ENCODE results near the gene TMPRSS11D. TPM values are rescaled to one million over a fixed set of nuclear protein-coding genes. Genes with fewer than 3 reads are reported as not detected.

TMPRSS11D gene
- total and polyA plus RNA-seq, 2 donors (not counting 3 experiments of a cell fraction or from before 2014, with no cell fraction given) = 0.03 TPM; not detected in 1

- Histone ChIP-seq H3K9me1 (replicated peaks; ENCODE audit: control insufficient read depth, extremely low read depth, insufficient read depth, low read length) (no peaks in the 10 kb centered on the region), H3K36me3 (ENCODE audit: control insufficient read depth in 2 of 2, extremely low read depth in 1 of 2, insufficient read depth in 2 of 2, low read length in 2 of 2) (no peaks in the 10 kb centered on the region), H4K20me1 (replicated peaks; ENCODE audit: control insufficient read depth, extremely low read depth, insufficient read depth, low read length) (no peaks in the 10 kb centered on the region), H3K9ac (replicated peaks; ENCODE audit: extremely low read depth, insufficient read depth, low read length) (no peak overlapping the region), H3K79me2 (ENCODE audit: control insufficient read depth, insufficient read depth, low read length) (no peaks in the 10 kb centered on the region), H2AFZ (ENCODE audit: low read depth, low read length) (no peak overlapping the region), H3K4me2 (ENCODE audit: insufficient read depth, low read length) (no peak overlapping the region), H3K27me3 (ENCODE audit: control insufficient read depth in 2 of 2, insufficient read depth in 2 of 2, low read length in 2 of 2) (no peaks in the 10 kb centered on the region), H3K4me1 (ENCODE audit: control insufficient read depth, extremely low read depth, insufficient read depth, low read length) (no peaks in the 10 kb centered on the region), H3K27ac (ENCODE audit: insufficient read depth, low read depth, low read length) (no peak overlapping the region), H3K4me3 (replicated peaks in 1 of 3; ENCODE audit: insufficient read depth in 1 of 3, low read depth in 1 of 3, low read length in 3 of 3) (no peak overlapping the region), H3K9me3 (replicated peaks; ENCODE audit: control insufficient read depth, insufficient read depth, low read length) (no peaks in the 10 kb centered on the region)
- BruUV-seq (replicated peaks) = no TSS peak
- no peak for DNase-seq (ENCODE audit: low read depth, low spot score)
- intact Hi-C loops (cut with micrococcal nuclease) (loop anchor here (5.0 kb wide), 1 partner anchor 112 kb away; no protein-coding TSS in a partner anchor), dilution Hi-C loops (cut with MboI; ENCODE audit: extremely low pct_ligation_motif_present, low sequenced_read_pairs) (no loop called here)
- FAIRE-seq = no peak
- ChIA-PET POLR2A (no interaction called here), CTCF (interaction anchor here (1.0 kb wide), 2 partner anchors 34 to 36 kb away, joined by 4 to 6 read pairs; no protein-coding TSS in a partner anchor)
- TF ChIP-seq MAX (IDR thresholded peaks at IDR 0.05; ENCODE audit: insufficient read depth, insufficient read length) (no peak), POLR2AphosphoS5 (IDR thresholded peaks at IDR 0.05; ENCODE audit: insufficient read depth, low read depth, low read length) (no peak), FOS (IDR thresholded peaks at IDR 0.05; ENCODE audit: borderline replicate concordance, insufficient read depth, low read length) (no peak), MYC (IDR thresholded peaks at IDR 0.05; ENCODE audit: low read depth, low read length) (no peak), EZH2 (IDR thresholded peaks at IDR 0.05; ENCODE audit: borderline replicate concordance, low read depth, low read length, severe bottlenecking) (no peak), POLR2A (IDR thresholded peaks at IDR 0.05; ENCODE audit: low read depth, low read length) (no peak), JUN (IDR thresholded peaks at IDR 0.05; ENCODE audit: borderline replicate concordance, insufficient read depth, insufficient read length, low read depth) (no peak), GATA2 (IDR thresholded peaks at IDR 0.05; ENCODE audit: insufficient read depth, insufficient read length, low read depth, low read length) (no peak)
- TF ChIP-seq, protein P1, sequence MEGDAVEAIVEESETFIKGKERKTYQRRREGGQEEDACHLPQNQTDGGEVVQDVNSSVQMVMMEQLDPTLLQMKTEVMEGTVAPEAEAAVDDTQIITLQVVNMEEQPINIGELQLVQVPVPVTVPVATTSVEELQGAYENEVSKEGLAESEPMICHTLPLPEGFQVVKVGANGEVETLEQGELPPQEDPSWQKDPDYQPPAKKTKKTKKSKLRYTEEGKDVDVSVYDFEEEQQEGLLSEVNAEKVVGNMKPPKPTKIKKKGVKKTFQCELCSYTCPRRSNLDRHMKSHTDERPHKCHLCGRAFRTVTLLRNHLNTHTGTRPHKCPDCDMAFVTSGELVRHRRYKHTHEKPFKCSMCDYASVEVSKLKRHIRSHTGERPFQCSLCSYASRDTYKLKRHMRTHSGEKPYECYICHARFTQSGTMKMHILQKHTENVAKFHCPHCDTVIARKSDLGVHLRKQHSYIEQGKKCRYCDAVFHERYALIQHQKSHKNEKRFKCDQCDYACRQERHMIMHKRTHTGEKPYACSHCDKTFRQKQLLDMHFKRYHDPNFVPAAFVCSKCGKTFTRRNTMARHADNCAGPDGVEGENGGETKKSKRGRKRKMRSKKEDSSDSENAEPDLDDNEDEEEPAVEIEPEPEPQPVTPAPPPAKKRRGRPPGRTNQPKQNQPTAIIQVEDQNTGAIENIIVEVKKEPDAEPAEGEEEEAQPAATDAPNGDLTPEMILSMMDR (IDR thresholded peaks at IDR 0.05; ENCODE audit: extremely low read depth in 1 of 2, insufficient read depth in 1 of 2, low read depth in 1 of 2, low read length in 2 of 2) = no peak
Observed at GRCh38 chr4:67874986-67875385, 8.8 kb downstream of the TMPRSS11D start.

All from endothelial cell of umbilical vein (primary cell).